HG03378 (cell line): ENCODE results near the gene CHL1.

Experiments
- ATAC-seq: cut with Tn5 transposase; IDR thresholded peaks from one replicate; pipeline ENCODE4 v1.9.1; 2021; ENCODE audit warnings: mild to moderate bottlenecking, moderate library complexity; ENCODE audit not compliant: unreplicated experiment

CHL1 gene

GRCh38 chr3:332701-333100, 136.1 kb downstream of the CHL1 start:
- no peak for ATAC-seq

- ATAC-seq: no peak
Measured at GRCh38 chr3:335240-335639, 138.7 kb downstream of the CHL1 start.

GRCh38 chr3:339351-339750, 142.8 kb downstream of the CHL1 start:
- no peak for ATAC-seq

GRCh38 chr3:341998-342397, 145.4 kb downstream of the CHL1 start:
- ATAC-seq: no peak

GRCh38 chr3:346186-346585, 149.6 kb downstream of the CHL1 start:
- no peak for ATAC-seq

- no peak for ATAC-seq
Measured at GRCh38 chr3:347581-347980, 151.0 kb downstream of the CHL1 start.

- no peak for ATAC-seq
Measured at GRCh38 chr3:350871-351371, 154.4 kb downstream of the CHL1 start.

- no peak for ATAC-seq
Measured at GRCh38 chr3:352599-352998, 156.0 kb downstream of the CHL1 start.

DNA sequence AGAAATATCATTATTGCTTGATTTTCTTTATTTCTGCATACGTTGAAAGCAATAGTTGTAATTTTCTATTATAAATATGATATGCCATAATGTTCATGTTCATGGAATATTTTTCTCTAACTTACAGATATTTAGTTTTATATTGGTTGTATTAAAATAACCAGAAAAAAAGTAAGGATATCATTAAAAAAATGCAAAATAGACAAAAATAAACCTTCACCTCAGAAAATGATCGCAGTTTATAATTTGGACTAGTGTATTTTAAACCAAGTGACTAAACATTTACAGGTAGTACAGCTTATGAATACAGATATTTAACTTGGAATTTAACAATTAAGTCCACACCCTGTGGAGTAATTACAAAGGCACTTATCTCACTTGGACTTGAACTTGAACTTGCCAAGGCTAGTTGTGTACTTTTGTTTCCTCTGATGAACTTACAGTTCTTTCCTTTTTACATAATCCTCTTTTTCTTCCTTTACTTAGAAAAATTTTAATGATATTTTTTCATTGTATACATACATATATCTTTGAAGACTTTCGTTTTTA, 156.7 kb downstream of the CHL1 start:
- ATAC-seq: no peak

- ATAC-seq: peak; percentile 79
Measured at GRCh38 chr3:354432-354831, 157.9 kb downstream of the CHL1 start.

GRCh38 chr3:355622-356021, 159.1 kb downstream of the CHL1 start:
- ATAC-seq: no peak

DNA sequence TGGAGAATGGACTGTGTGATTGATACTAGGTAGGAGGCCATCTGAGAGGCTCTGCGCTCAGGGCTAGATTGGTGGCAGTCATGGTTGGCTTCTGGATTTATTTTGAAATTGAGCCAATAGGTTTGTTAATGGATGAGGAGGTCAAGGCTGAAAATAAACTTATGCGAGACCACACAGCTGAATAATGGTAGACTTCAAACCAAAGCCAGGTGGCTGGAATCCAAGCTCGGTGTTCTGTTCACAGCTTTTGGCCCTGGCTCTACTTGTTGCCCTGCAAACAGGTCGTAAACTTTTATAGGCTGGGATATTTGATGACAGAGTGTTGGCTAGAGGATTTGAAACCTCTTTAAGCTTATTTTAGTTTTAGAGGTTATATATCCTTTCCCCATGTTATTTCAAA, 160.4 kb downstream of the CHL1 start:
- no peak for ATAC-seq

DNA sequence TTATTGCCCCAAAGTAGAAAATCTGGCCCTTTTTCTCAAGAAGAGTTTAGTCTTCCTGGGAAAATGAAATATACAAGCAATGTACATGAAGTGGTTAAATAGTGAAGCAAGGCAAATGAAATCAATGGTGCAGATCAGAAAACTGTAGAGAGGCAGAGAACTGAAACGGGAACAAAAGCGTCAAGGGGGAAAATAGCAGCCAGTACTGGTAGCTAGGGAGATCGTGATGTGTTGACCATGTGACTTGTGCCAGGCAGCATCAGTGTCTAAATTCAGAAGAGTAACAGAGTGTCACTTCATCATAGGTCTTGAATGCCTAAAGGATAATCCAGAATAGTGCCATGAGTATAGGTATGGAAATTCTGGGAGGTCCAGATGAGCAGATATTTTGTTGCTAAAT, 163.1 kb downstream of the CHL1 start:
- ATAC-seq: peak; percentile 80

- ATAC-seq: no peak
Measured at GRCh38 chr3:362681-363338, 166.2 kb downstream of the CHL1 start.

- ATAC-seq: no peak
Measured at GRCh38 chr3:364287-364686, 167.7 kb downstream of the CHL1 start.

- peak; percentile 92 for ATAC-seq
Measured at GRCh38 chr3:365268-365667, 168.7 kb downstream of the CHL1 start.

- ATAC-seq: peak; percentile 40
Measured at GRCh38 chr3:366253-366652, 169.7 kb downstream of the CHL1 start.

DNA sequence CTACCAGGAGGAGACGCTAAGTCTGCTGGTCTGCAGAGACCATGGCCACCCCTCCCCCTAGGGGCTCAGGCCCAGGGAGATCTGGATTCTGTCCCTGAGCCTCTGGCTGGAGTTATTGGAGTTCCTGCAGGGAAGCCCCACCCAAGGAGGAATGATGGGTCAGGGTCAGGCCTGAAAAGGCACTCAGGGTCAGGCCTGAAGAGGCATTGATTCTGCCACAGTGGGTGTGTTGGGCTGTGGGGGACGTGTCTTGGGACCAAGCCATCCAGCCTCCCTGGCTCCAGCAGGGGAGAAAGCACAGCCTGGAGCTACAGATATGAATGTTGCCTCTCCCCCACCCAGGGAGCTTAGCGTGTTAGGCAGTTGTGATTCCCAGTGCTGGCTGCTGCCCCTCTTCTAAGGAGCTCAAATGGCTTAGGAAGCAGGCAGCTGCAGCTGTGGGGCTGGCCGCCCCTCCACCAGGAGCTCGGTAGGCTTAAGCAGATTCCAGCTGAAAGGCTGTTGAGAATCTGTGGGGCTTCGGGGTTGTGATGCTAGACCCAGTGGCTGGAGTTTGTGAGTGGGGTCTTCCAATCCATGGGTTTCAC, 176.7 kb downstream of the CHL1 start:
- no peak for ATAC-seq

GRCh38 chr3:374459-374858, 177.9 kb downstream of the CHL1 start:
- ATAC-seq: no peak

GRCh38 chr3:377158-377561, 180.6 kb downstream of the CHL1 start:
- peak; percentile 77 for ATAC-seq

DNA sequence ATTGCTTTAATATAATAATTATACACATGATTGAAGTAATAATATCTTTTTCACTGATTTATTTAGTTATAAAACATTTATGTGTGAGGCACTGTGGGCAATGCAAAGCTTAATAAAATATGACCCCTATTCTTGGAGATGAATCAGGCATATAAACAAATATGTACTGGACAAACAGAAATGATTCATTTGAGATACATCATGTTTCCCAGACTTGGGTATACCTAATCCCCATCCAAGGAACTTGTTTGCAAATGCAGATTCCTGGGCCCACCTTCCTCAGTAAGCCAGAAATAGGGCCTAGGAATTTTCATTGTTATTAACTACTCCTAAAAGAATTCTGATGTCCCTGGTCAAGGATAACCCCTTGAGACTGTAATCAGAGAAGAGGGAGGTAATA, 184.2 kb downstream of the CHL1 start:
- ATAC-seq: no peak

GRCh38 chr3:385151-385550, 188.6 kb downstream of the CHL1 start:
- ATAC-seq: no peak
